Measurements from ENCODE around the gene ATG4A. TPM values are rescaled to one million over a fixed set of nuclear protein-coding genes. Genes with fewer than 3 reads are reported as not detected.
A peak's percentile ranks its signal among the peaks of the same experiment; 100 is the strongest.

The ATG4A gene
- total and polyA plus RNA-seq, 9 of the 15 experiments (the other 6 are each of a cell fraction or from before 2014, with no cell fraction given): 7.3 to 24.5 (median 16.6) TPM

DNA sequence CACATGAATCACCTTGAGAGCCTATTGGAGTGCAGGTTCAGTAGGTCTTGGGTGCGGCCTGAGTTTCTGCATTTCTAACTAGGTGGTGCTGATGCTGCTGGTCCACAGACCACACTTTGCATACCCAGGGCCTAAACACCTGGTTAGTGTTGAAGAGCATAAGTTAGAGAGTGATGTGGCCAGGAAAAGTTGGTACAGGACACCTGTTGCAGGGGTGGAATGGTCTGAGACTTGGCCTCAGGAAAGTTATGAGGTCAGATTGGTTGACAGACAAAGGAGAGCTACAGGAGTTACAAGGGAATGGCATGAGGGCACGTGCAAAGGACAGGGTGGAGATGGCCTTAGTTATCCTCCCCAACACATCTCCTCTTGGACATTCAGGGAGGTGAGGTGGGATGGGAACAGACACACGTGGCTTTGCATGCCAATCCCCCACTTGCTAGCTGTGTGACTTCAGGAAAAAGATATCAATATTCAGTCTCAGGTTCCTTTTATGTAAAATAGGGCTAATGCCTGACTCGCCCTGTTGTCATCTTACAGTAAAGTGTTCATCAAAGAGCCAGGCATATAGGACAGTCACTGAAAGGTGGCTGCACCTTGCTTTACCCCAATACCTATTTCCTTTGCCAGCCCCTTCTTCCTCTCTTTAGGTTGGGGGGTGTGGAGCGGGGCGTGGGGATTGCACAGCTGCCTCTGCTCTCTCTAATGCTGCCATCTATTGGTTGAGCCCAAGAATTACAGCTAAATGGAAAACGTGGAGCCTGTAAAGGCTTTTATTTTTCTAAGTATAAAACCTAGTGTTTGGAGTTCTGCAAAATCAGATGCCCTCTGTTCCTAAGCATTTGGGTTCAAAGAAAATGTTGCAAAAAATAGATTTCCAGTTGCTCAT is 47.5 kb downstream of the ATG4A start:
- FAIRE-seq (peak; percentile 65), ATAC-seq (peak; percentile 89), DNase-seq (ENCODE audit: extremely low read depth in 1 of 4, low spot score in 3 of 4) (peak; percentile 24 to 44 (median 26))
- BruUV-seq (replicated peaks): no TSS peak
- H3K9ac ChIP-seq (ENCODE audit: insufficient read depth in 1 of 2, low read depth in 2 of 2, low read length in 2 of 2): no peak overlapping the region
- H3K4me2 ChIP-seq (ENCODE audit: insufficient read depth, low read length): no peak overlapping the region
- in situ Hi-C loops (cut with MboI): no loop called here
- H4K20me1 ChIP-seq (replicated peaks; ENCODE audit: control insufficient read depth, insufficient read depth, low read length): no peaks in the 10 kb centered on the region
- H3K9me1 ChIP-seq (ENCODE audit: control insufficient read depth, insufficient read depth, low read length): no peaks in the 10 kb centered on the region
- H3K79me2 ChIP-seq (ENCODE audit: control insufficient read depth, insufficient read depth, low read length): no peaks in the 10 kb centered on the region
- peaks cover 12% of the 10 kb centered on the region; the same call in 2 of the 3 replicates for H3K36me3 ChIP-seq (ENCODE audit: control insufficient read depth, insufficient read depth, low read length)
- ChIA-PET POLR2A (interaction anchor here (0.5 to 0.9 kb wide), 2 partner anchors 16 to 48 kb away, joined by 3 to 4 read pairs; no protein-coding TSS in a partner anchor), CTCF (ENCODE audit: low intra/inter-chr PET ratio) (interaction anchor here (0.6 kb wide), 1 partner anchor 1265 kb away, joined by 3 read pairs; no protein-coding TSS in a partner anchor)
- no peaks in the 10 kb centered on the region for H3K4me1 ChIP-seq (replicated peaks in 1 of 2; ENCODE audit: control insufficient read depth in 2 of 2, insufficient read depth in 2 of 2, low read length in 2 of 2)
- H3K9me3 ChIP-seq (replicated peaks; ENCODE audit: control insufficient read depth, insufficient read depth, low read depth, low read length): no peaks in the 10 kb centered on the region
- no peak overlapping the region for H3K27ac ChIP-seq (ENCODE audit: extremely low read depth, low read depth, low read length)
- intact Hi-C loops (cut with micrococcal nuclease): loop anchor here (1.0 to 5.0 kb wide), 2 partner anchors 67 to 119 kb away; no protein-coding TSS in a partner anchor
- H3K27me3 ChIP-seq (ENCODE audit: control insufficient read depth in 2 of 2, insufficient read depth in 2 of 2, low read length in 2 of 2): no peaks in the 10 kb centered on the region
- WGBS (ENCODE audit: insufficient coverage, low coverage, missing lambda C conversion rate): 47% methylated on average over 5 of the region's 7 CpGs
- H2AFZ ChIP-seq (ENCODE audit: low read depth, low read length): no peak overlapping the region
- no peak overlapping the region for H3K4me3 ChIP-seq
- no peak for TF ChIP-seq HDAC1 (IDR thresholded peaks at IDR 0.05)
- no peak for TF ChIP-seq KDM5B (IDR thresholded peaks at IDR 0.05; ENCODE audit: insufficient replicate concordance, low read depth, low read length)
- TF ChIP-seq, protein P1, sequence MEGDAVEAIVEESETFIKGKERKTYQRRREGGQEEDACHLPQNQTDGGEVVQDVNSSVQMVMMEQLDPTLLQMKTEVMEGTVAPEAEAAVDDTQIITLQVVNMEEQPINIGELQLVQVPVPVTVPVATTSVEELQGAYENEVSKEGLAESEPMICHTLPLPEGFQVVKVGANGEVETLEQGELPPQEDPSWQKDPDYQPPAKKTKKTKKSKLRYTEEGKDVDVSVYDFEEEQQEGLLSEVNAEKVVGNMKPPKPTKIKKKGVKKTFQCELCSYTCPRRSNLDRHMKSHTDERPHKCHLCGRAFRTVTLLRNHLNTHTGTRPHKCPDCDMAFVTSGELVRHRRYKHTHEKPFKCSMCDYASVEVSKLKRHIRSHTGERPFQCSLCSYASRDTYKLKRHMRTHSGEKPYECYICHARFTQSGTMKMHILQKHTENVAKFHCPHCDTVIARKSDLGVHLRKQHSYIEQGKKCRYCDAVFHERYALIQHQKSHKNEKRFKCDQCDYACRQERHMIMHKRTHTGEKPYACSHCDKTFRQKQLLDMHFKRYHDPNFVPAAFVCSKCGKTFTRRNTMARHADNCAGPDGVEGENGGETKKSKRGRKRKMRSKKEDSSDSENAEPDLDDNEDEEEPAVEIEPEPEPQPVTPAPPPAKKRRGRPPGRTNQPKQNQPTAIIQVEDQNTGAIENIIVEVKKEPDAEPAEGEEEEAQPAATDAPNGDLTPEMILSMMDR (IDR thresholded peaks at IDR 0.05 in 2 of 3, conservative IDR thresholded peaks at IDR 0.05 in 1 of 3; ENCODE audit: insufficient read depth in 2 of 3, low read depth in 1 of 3, low read length in 3 of 3): peak; percentile 57 to 69 (median 64)
- TF ChIP-seq HDGF (IDR thresholded peaks at IDR 0.05): no peak
- TF ChIP-seq, protein P2, sequence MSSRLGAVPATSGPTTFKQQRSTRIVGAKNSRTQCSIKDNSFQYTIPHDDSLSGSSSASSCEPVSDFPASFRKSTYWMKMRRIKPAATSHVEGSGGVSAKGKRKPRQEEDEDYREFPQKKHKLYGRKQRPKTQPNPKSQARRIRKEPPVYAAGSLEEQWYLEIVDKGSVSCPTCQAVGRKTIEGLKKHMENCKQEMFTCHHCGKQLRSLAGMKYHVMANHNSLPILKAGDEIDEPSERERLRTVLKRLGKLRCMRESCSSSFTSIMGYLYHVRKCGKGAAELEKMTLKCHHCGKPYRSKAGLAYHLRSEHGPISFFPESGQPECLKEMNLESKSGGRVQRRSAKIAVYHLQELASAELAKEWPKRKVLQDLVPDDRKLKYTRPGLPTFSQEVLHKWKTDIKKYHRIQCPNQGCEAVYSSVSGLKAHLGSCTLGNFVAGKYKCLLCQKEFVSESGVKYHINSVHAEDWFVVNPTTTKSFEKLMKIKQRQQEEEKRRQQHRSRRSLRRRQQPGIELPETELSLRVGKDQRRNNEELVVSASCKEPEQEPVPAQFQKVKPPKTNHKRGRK (tag; IDR thresholded peaks at IDR 0.05): no peak
- TF ChIP-seq, protein P3, sequence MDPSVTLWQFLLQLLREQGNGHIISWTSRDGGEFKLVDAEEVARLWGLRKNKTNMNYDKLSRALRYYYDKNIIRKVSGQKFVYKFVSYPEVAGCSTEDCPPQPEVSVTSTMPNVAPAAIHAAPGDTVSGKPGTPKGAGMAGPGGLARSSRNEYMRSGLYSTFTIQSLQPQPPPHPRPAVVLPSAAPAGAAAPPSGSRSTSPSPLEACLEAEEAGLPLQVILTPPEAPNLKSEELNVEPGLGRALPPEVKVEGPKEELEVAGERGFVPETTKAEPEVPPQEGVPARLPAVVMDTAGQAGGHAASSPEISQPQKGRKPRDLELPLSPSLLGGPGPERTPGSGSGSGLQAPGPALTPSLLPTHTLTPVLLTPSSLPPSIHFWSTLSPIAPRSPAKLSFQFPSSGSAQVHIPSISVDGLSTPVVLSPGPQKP (CRISPR knock-in tag; IDR thresholded peaks at IDR 0.05): no peak
- TF ChIP-seq, protein P4, sequence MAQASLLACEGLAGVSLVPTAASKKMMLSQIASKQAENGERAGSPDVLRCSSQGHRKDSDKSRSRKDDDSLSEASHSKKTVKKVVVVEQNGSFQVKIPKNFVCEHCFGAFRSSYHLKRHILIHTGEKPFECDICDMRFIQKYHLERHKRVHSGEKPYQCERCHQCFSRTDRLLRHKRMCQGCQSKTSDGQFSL (CRISPR knock-in tag; IDR thresholded peaks at IDR 0.05): no peak; the same call in 1 of the 2 replicates
- TF ChIP-seq, protein P4 (tag; IDR thresholded peaks at IDR 0.05): peak in 1 of 2 experiments; percentile 54; a peak in 1 of 4 replicates
- TF ChIP-seq, protein P5, sequence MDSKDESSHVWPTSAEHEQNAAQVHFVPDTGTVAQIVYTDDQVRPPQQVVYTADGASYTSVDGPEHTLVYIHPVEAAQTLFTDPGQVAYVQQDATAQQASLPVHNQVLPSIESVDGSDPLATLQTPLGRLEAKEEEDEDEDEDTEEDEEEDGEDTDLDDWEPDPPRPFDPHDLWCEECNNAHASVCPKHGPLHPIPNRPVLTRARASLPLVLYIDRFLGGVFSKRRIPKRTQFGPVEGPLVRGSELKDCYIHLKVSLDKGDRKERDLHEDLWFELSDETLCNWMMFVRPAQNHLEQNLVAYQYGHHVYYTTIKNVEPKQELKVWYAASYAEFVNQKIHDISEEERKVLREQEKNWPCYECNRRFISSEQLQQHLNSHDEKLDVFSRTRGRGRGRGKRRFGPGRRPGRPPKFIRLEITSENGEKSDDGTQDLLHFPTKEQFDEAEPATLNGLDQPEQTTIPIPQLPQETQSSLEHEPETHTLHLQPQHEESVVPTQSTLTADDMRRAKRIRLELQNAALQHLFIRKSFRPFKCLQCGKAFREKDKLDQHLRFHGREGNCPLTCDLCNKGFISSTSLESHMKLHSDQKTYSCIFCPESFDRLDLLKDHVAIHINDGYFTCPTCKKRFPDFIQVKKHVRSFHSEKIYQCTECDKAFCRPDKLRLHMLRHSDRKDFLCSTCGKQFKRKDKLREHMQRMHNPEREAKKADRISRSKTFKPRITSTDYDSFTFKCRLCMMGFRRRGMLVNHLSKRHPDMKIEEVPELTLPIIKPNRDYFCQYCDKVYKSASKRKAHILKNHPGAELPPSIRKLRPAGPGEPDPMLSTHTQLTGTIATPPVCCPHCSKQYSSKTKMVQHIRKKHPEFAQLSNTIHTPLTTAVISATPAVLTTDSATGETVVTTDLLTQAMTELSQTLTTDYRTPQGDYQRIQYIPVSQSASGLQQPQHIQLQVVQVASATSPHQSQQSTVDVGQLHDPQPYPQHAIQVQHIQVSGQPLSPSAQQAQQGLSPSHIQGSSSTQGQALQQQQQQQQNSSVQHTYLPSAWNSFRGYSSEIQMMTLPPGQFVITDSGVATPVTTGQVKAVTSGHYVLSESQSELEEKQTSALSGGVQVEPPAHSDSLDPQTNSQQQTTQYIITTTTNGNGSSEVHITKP (IDR thresholded peaks at IDR 0.05; ENCODE audit: partially characterized antibody): no peak
- TF ChIP-seq ZBED1 (IDR thresholded peaks at IDR 0.05): no peak

All from K562 (cell line).